ENCODE results near the gene UBE2C.
A peak's percentile ranks its signal among the peaks of the same experiment; 100 is the strongest.

The UBE2C gene

DNA sequence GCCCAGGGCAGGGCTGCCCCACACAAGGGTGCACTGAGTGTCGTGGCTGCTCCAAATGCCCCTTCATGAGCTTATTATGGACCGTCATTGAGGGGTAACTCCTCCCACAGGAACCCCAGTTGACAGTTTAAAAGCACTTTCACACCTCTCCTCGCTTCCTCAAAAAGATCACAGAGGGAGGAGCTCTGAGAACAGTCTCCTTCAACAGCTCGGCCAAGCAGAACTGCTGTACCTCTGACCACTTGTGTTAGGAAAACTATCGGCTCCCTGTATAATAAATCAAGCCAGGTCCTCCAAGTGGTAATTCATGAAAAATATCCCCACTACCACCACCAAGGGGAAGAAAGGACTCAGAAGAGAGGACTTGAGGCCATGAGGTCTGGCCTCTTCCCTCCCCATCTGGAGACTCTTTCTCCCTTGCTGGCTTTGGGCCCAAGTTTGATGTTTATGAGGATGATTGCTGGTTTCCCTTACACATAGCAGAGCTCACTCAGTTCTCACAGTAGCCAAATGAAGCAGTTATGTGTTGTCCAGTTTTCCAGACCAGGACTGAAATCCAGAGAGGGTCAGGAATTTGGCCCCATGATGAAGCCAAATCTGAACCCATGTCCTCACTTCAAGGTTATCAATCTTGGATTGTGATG is 29.8 kb downstream of the UBE2C start:
- peaks cover 23% of the 10 kb centered on the region for H3K36me3 Mint-ChIP-seq (ENCODE audit: insufficient read depth)
- H3K4me1 Mint-ChIP-seq = peaks cover 17% of the 10 kb centered on the region
- H3K4me3 Mint-ChIP-seq = no peak overlapping the region
- no peak for DNase-seq (ENCODE audit: low spot score in 2 of 2)
- no peaks in the 10 kb centered on the region for H3K27me3 Mint-ChIP-seq
- no peaks in the 10 kb centered on the region for H3K9me3 Mint-ChIP-seq
- no peak for ATAC-seq (replicated peaks; ENCODE audit: extremely low read depth, poor library complexity, severe bottlenecking)
- H3K27ac Mint-ChIP-seq (ENCODE audit: low read depth) = peak overlapping the region; percentile 16

DNA sequence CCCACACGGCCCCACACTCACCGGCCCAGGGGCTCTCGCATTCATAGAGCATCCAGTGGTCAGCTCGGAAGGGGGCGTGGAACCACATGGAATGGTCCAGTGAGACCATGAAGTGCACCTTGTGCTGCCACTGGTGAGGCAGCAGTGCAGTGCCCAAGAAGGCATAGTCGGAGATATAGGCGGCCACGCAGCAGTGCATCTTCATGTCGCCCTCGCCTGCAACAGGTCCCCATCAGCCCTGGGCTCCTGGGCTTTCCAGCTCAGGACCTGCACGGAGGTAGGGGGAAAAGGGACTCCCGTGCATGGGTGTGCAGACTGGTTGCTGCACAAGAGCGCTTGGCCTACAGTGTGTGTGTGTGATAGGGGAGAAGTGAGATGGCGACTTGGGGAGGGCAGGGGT is 31.1 kb downstream of the UBE2C start:
- Mint-ChIP-seq H3K27me3 (no peaks in the 10 kb centered on the region), H3K27ac (ENCODE audit: low read depth) (no peak overlapping the region), H3K4me3 (no peak overlapping the region), H3K36me3 (ENCODE audit: insufficient read depth) (peaks cover 30% of the 10 kb centered on the region), H3K9me3 (no peaks in the 10 kb centered on the region), H3K4me1 (peaks cover 19% of the 10 kb centered on the region)
- no peak for ATAC-seq (replicated peaks; ENCODE audit: extremely low read depth, poor library complexity, severe bottlenecking)
- DNase-seq (ENCODE audit: low spot score in 2 of 2) = no peak

DNA sequence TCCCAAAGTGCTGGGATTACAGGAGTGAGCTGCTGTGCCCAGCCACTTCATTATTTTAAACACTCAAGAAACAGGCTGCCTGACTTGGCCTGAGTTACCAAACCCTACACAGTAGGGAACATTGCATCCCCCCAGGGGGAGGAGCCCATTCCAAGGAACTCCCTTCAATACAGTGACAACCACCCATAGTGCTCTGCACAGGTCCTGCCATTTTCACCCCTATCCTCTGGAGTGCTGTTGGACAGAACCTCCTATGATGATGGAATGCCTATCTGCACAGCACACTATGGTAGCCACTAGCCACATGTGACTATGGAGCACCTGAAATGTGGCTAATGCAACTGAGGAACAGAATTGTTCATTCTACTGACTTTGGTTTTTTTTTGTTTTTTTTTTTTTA is 33.0 kb downstream of the UBE2C start:
- Mint-ChIP-seq H3K9me3 (no peaks in the 10 kb centered on the region), H3K27me3 (no peaks in the 10 kb centered on the region), H3K4me1 (peaks cover 25% of the 10 kb centered on the region), H3K4me3 (no peak overlapping the region), H3K27ac (ENCODE audit: low read depth) (no peak overlapping the region), H3K36me3 (ENCODE audit: insufficient read depth) (peaks cover 37% of the 10 kb centered on the region)
- DNase-seq (ENCODE audit: low spot score in 2 of 2) (no peak), ATAC-seq (replicated peaks; ENCODE audit: extremely low read depth, poor library complexity, severe bottlenecking) (no peak)

DNA sequence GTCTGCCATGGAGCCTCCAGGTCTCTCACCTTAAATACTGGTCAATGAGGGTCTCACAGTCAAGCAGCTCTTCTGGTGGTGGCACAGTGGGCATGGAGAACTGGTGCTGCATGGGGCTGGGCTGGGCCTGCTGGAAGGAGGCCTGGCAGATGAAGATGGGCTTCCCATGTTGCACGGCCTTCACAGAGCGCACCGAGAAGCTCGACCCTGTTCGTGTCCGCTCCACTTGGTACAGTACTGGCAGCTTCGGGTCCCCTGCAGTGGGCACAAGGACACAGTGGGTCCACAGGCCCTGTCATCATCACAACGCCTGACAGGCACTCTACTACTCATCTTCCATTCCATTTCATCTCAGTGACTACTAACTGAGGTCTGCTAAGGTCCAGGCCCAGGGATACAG is 36.0 kb downstream of the UBE2C start:
- peak overlapping the region; percentile 29 for H3K27ac Mint-ChIP-seq (ENCODE audit: low read depth)
- H3K4me3 Mint-ChIP-seq = no peak overlapping the region
- peaks cover 40% of the 10 kb centered on the region for H3K36me3 Mint-ChIP-seq (ENCODE audit: insufficient read depth)
- H3K27me3 Mint-ChIP-seq = no peaks in the 10 kb centered on the region
- H3K4me1 Mint-ChIP-seq = peaks cover 11% of the 10 kb centered on the region
- H3K9me3 Mint-ChIP-seq = no peaks in the 10 kb centered on the region
- no peak for DNase-seq (ENCODE audit: low spot score in 2 of 2)
- no peak for ATAC-seq (replicated peaks; ENCODE audit: extremely low read depth, poor library complexity, severe bottlenecking)

DNA sequence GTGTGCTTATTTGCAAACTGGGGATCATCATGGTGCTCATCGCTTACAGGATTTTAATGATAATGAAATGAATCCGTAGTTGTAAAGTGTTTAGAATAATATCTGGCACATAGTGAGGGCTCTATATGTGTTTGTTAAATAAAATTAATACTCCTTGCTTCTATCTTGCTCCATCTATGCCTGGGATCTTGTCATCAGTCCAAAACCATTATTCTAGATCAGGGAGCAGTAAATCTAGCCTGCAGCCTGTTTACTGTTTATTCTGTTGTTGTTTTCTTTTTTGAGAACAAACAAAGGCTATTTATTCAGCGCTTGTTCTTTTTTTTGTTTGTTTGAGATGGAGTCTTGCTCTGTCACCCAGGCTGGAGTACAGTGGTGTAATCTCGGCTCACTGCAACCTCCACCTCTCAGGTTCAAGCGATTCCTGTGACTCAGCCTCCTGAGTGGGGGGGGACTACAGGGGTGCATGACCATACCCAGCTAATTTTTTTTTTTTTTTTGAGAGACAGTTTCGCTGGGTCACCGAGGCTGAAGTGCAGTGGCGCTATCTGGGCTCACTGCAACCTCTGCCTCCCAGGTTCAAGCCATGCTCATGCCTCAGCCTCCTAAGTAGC is 36.6 kb downstream of the UBE2C start:
- H3K9me3 Mint-ChIP-seq = no peaks in the 10 kb centered on the region
- H3K27ac Mint-ChIP-seq (ENCODE audit: low read depth) = peak overlapping the region; percentile 29
- peaks cover 38% of the 10 kb centered on the region for H3K36me3 Mint-ChIP-seq (ENCODE audit: insufficient read depth)
- no peak overlapping the region for H3K4me3 Mint-ChIP-seq
- DNase-seq (ENCODE audit: low spot score in 2 of 2) (no peak), ATAC-seq (replicated peaks; ENCODE audit: extremely low read depth, poor library complexity, severe bottlenecking) (no peak)
- peaks cover 13% of the 10 kb centered on the region for H3K4me1 Mint-ChIP-seq
- no peaks in the 10 kb centered on the region for H3K27me3 Mint-ChIP-seq

DNA sequence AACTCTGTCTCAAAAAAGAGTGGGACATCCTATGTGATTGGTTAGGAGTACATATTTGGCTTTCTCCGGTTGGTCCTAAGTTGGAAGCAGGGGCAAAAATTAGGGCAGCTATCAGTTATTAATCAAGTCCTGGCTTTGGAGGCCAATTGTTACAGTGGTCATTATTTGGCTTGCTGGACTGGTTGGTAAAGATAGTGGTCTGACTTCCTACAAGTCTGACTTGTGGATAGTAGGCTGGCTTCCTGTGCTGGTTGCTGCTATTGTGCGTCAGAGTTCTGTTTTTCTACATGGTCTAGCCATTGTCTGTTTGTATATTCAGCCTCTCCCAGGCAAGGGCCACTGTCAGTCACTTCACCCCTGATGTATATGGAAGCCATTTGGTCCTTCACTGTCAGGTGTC is 37.8 kb downstream of the UBE2C start:
- peaks cover 13% of the 10 kb centered on the region for H3K4me1 Mint-ChIP-seq
- no peak for DNase-seq (ENCODE audit: low spot score in 2 of 2)

DNA sequence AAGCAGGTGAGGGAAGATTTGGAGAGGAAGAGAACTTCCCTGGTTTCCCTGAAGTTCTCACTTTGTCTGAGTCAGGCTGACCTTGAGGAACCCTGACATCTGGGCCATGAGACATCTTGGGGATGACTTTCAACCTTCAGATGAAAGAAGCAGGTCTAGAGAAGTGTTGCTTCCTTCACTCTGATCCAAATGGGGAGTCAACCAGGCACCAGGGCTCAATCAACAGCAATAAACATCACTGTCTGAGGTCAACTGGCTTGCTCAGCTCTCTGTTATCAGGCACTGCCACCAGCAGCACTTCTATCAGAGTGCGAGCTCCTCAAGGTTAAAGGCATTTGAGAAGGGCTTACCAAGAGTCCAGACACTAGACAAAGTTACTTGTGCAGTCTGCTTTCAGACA is 38.5 kb downstream of the UBE2C start:
- Mint-ChIP-seq H3K27me3 (no peaks in the 10 kb centered on the region), H3K4me3 (no peak overlapping the region), H3K36me3 (ENCODE audit: insufficient read depth) (peaks cover 30% of the 10 kb centered on the region), H3K4me1 (peaks cover 15% of the 10 kb centered on the region), H3K27ac (ENCODE audit: low read depth) (no peak overlapping the region), H3K9me3 (no peaks in the 10 kb centered on the region)
- ATAC-seq (replicated peaks; ENCODE audit: extremely low read depth, poor library complexity, severe bottlenecking) = no peak
- no peak for DNase-seq (ENCODE audit: low spot score in 2 of 2)

More for the DNA sequence above, 37.8 kb downstream of the UBE2C start:
- H3K36me3 Mint-ChIP-seq (ENCODE audit: insufficient read depth) = peaks cover 34% of the 10 kb centered on the region
- ATAC-seq (replicated peaks; ENCODE audit: extremely low read depth, poor library complexity, severe bottlenecking) = no peak
- H3K27me3 Mint-ChIP-seq = no peaks in the 10 kb centered on the region
- H3K9me3 Mint-ChIP-seq = no peaks in the 10 kb centered on the region
- no peak overlapping the region for H3K4me3 Mint-ChIP-seq
- H3K27ac Mint-ChIP-seq (ENCODE audit: low read depth) = no peak overlapping the region

DNA sequence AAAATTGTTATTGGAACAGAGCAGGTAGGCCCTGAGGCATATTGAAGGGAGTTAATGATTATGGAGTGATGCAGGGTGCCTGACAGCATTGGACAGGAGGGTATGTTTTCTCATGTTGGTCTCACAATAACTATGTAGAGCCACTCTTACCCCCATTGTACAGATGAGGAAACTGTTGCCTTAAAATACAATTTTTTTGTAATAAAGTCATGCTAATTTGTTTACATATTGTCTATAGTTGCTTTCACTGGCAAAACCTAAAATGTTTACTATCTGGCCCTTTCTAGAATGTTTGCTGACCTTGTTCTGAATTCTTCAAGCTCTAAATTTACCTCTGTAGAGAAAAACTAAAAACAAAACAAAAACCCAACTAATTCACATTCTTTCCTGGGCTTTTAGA is 39.1 kb downstream of the UBE2C start:
- ATAC-seq (replicated peaks; ENCODE audit: extremely low read depth, poor library complexity, severe bottlenecking) = no peak
- H3K36me3 Mint-ChIP-seq (ENCODE audit: insufficient read depth) = peaks cover 25% of the 10 kb centered on the region
- no peaks in the 10 kb centered on the region for H3K9me3 Mint-ChIP-seq
- DNase-seq (ENCODE audit: low spot score in 2 of 2) = no peak
- H3K27ac Mint-ChIP-seq (ENCODE audit: low read depth) = no peak overlapping the region
- H3K27me3 Mint-ChIP-seq = no peaks in the 10 kb centered on the region
- H3K4me3 Mint-ChIP-seq = no peak overlapping the region
- H3K4me1 Mint-ChIP-seq = peaks cover 20% of the 10 kb centered on the region

DNA sequence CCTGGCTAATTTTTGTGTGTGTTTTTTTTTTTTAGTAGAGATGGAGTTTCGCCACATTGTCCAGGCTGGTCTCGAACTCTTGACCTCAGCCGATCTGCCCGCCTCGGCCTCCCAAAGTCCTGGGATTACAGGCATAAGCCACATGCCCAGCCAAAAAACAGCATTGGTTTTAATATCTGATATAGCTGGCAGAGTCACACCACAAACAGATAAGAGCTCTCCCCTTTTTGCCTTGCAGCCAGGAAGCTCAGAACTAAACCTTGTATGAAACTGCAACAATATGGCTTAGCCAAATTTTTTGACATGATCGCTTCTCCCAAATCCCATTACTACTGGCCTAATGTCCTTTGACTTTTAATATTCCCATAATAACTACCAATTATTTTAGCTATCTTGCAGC is 39.9 kb downstream of the UBE2C start:
- Mint-ChIP-seq H3K9me3 (no peaks in the 10 kb centered on the region), H3K27me3 (no peaks in the 10 kb centered on the region), H3K4me1 (peaks cover 25% of the 10 kb centered on the region), H3K4me3 (no peak overlapping the region), H3K36me3 (ENCODE audit: insufficient read depth) (peaks cover 27% of the 10 kb centered on the region), H3K27ac (ENCODE audit: low read depth) (no peak overlapping the region)
- DNase-seq (ENCODE audit: low spot score in 2 of 2) (no peak), ATAC-seq (replicated peaks; ENCODE audit: extremely low read depth, poor library complexity, severe bottlenecking) (no peak)

DNA sequence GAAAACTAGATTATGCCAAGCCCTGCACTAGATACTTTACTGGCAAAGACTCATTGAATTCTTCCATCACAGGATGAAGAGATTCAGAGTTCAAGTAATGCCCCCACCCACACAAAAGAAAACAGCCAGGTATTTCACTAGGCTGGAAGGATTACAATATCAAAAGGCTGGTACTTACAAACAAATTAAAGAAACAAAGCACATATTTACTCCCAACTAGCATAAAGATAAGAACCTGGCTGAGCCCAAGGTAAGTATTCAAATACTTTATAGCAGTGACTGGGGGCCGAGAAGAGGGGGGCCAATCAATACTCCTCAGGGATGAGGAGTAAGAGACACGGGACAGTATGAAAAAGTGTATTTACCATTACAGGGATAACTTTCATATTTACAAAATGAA is 41.0 kb downstream of the UBE2C start:
- Mint-ChIP-seq H3K4me3 (no peak overlapping the region), H3K36me3 (ENCODE audit: insufficient read depth) (peaks cover 27% of the 10 kb centered on the region), H3K27ac (ENCODE audit: low read depth) (no peak overlapping the region), H3K27me3 (no peaks in the 10 kb centered on the region), H3K9me3 (no peaks in the 10 kb centered on the region), H3K4me1 (peaks cover 34% of the 10 kb centered on the region)
- ATAC-seq (replicated peaks; ENCODE audit: extremely low read depth, poor library complexity, severe bottlenecking) (no peak), DNase-seq (ENCODE audit: low spot score in 2 of 2) (no peak)

DNA sequence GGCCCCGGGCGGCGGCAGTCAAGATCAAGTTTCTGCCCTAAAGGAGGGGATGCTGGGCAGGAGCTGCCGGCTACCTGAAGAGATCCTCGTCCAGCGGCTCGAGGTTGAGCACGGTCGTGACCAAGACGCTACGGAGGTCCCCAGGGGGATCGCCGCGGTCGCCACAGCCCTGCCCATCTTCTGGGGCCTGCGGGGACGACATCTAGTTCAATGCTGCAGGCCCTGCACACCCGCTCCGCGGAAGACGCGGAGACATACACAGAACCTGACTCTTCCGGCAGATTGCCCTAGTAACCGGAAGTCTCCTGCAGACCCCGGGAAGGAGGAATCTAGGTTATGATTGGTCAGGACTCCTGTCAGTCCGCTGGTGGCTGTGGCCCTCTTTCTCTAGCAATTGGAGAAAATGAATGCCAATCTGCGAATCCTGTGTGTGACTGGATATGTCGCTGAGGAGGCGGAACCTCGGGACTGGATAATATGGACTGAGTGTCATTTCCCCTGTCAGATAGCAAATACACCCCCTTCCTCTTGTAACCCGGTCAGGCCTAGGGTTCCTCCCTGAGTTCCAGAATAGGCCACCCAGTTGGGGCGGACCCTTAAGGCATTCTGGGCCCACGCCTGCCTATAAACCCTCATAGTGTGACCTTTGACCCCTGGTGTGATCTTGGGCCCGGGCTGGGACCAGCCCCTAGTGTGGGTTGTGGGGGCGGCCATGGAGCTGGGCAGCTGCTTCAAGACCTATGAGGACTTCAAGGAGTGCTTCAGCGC is 44.9 kb downstream of the UBE2C start, which contains the start of the genes ACOT8 and ZSWIM3:
Gene ACOT8 (minus strand): TSS at position 279 of the 768 bp plus-strand sequence. CDS start 77 bp downstream, at position 202.
Gene ZSWIM3 (plus strand): TSS at position 501 of the 768 bp plus-strand sequence. CDS start 212 bp downstream, at position 713.
- Mint-ChIP-seq H3K4me1 (peaks cover 38% of the 10 kb centered on the region), H3K27me3 (no peaks in the 10 kb centered on the region), H3K9me3 (no peaks in the 10 kb centered on the region), H3K36me3 (ENCODE audit: insufficient read depth) (peaks cover 12% of the 10 kb centered on the region), H3K27ac (ENCODE audit: low read depth) (peak within 1 kb of the TSS; percentile 96), H3K4me3 (peak within 1 kb of the TSS; percentile 98)
- ATAC-seq (replicated peaks; ENCODE audit: extremely low read depth, poor library complexity, severe bottlenecking) = peak; percentile 98
- DNase-seq (ENCODE audit: low spot score in 2 of 2) = peak; percentile 75 to 96

DNA sequence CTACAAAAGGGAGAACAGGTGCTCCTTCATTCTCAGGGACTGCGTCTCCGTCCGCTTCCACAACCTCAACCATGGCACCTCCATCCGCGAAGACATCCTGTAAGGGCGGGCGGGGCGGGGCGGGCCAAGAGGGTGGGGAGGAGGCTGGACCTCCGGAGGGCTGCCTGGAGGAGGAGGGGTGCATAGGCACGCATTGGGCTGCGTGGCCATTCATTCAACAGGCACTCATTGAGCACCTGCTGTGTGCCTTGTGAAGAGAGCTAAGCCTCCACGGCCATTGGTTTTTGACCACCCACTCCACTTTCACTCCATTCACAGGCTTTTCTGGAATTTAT is 45.4 kb downstream of the UBE2C start:
- Mint-ChIP-seq H3K36me3 (ENCODE audit: insufficient read depth) (peaks cover 14% of the 10 kb centered on the region), H3K27ac (ENCODE audit: low read depth) (peak overlapping the region; percentile 96), H3K27me3 (no peaks in the 10 kb centered on the region), H3K4me1 (peaks cover 38% of the 10 kb centered on the region), H3K9me3 (no peaks in the 10 kb centered on the region), H3K4me3 (peak overlapping the region; percentile 98)
- DNase-seq (ENCODE audit: low spot score in 2 of 2) (no peak), ATAC-seq (replicated peaks; ENCODE audit: extremely low read depth, poor library complexity, severe bottlenecking) (peak; percentile 24)

DNA sequence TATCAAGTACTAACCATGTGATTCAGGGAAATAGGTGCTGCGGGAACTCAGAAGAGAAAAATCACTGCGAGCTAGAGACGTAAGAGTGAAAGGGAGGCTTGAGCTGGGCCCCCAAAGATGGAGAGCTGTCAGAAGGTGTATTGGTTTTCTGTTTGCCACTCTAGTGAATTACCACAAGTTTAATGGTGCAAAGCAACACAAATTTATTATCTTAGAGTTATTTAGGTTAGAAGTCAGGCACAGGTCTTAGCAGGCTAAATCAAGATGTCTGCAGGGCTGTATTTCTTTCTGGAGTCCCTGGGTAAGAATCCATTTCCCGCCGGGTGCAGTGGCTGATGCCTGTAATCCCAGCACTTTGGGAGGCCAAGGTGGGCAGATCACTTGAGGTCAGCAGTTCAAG is 47.5 kb downstream of the UBE2C start:
- Mint-ChIP-seq H3K36me3 (ENCODE audit: insufficient read depth) (peaks cover 12% of the 10 kb centered on the region), H3K4me3 (no peak overlapping the region), H3K9me3 (no peaks in the 10 kb centered on the region), H3K27me3 (no peaks in the 10 kb centered on the region), H3K4me1 (peaks cover 32% of the 10 kb centered on the region), H3K27ac (ENCODE audit: low read depth) (no peak overlapping the region)
- no peak for ATAC-seq (replicated peaks; ENCODE audit: extremely low read depth, poor library complexity, severe bottlenecking)
- DNase-seq (ENCODE audit: low spot score in 2 of 2) = no peak
